Activated T-helper 1 cell treated with anti-CD3 and anti-CD28 coated beads, Interleukin-2, amount 50 U/mL, for 16 hours (primary cell): ENCODE measurements around the gene CDC37.
"Not testable (repeated sequence)": the region's sequence is repeated elsewhere in the genome, so short reads cannot be mapped to it uniquely, and the experiment has no call there.

ENCODE experiments used
- DNase-seq, 2 donors: peaks; one replicate each; pipeline ENCODE4 v3.0.0-alpha.2; 2020; ENCODE audit warnings: low read depth in 1 of 2, low spot score in 1 of 2

Gene CDC37

DNA sequence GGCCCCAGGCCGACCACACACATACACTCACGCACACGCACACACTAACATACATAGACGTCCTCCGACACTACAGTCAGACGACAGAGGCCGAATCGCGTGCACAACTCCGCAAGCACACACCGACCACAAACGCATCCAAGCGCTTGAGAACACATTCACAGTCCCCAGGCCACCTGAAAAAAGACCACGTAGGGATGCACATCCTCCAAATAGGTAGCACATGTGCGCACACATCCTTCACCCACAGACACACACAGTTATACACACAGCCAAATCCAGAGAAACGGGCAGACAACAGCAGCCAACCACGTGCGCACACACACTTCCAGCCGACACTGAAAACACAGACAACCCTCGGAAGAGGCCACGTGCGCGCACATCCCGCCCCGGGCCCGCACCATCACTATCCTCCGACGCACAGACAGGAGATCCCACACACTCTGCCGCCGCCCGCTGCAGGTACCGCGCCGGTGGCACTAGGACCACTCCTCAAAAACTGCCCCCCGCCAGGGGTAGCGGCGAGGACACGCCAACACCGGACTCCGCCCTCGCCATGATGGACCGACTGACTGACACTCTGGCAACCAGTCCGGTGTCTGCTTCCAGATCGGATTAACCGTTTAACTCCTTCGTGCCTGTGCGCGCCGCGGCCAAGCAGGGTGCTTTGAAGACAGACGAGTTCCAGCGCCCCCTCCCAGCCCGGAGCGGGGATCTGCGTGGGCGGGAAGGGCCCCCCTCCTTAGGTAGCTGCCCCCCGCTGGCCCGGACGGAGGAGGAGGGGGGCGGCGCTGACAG is 16.5 kb upstream of the CDC37 start:
- no peak for DNase-seq

DNA sequence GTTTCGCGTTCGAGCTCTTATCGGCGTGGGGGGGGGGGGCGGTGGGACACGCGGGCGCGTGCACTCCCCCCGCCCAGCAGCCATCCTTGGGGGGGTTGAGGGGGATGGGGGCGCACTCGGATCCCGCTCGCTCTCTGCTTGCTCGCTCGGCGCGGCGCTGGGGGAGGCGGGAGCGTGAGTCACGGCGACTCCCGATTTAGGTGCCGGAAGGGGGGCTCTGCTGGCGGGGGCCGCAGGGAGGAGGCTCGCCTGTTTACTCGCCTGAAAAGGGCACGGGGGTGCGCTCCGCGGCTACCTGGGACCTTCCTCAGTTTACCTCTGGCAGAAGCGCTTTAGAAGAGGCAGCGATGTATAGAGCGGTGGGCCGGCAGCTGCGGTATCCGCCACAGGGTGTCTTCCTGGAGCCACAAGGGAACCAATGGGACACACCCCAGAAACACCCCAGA is 15.9 kb upstream of the CDC37 start:
- no peak for DNase-seq

DNA sequence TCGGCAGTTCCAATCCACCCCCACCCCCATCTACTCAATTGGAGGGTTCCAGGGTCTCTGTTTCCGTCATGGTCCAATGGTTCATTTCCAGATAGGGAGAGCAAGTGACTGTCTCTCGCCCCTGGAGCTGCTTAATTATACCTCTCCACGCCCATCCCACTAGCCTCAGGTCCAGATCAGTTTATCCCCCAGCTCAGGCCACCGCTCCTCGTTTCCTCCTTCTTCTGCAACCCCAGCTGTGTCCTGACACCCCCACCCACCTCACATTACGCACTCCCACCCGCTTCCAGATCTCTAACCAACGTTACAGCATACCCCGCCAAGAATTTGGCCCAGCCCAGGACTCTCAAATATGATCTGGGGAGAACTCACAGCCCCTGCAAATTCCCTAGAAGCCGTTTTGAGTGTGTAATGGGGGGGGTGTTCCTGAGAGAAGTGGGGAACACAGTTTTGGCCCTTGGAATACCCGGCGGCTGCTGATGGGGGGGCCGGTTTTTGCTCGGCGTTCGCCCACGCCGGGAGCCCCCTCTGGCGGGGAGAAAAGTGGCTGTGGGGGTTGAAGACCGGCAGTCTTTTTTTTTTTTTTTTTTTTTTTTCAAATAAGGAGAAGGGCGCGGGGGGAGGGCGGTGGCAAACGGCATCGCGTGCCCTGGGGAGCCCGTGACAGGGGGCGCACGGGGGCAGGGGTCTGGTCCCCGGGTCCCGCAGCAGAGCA is 15.3 kb upstream of the CDC37 start:
- no peak for DNase-seq

DNA sequence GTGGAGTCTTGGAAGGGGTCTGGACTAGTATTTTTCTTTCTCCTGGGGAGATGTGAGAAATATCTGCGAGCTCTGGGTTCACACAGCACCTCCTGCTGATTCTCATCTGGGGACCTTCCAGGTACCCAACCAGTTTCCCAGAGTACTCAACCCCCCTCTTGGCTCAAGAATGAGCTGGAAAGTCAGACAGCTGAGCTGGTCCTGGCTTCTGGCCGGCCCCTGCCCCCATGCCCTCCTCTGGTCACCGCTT is 14.8 kb upstream of the CDC37 start:
- DNase-seq, result no peak

DNA sequence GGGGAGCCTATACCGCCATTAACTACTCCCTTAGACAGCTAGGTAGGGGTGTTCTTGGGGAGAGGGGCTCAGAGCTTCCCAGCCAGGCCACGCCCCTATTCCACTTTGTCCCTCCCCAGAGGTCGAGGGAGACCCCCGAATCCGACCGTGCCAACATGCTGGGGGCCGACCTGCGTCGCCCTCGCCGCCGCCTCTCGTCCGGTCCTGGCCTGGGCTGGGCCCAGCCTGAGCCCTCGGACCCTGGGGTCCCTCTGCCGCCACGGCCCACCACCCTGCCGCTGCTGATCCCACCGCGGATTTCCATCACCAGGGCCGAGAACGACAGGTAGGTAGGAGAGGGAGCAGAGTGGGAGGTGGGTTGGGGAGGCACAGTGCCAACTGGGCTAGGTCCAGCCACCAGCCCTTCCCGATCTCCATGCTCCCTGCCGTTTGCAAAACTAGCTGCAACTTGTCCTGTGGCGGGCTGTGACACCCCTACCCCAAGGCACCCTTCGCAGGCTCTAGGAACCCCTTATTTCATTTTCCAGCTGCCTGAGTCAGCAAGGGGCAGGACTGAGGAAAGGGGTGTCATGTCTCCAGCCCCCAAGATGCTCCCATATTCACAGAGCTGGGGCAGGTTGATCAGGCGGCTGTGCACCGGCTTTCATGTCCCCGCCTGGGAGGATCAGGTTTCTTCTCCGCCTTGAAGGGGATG is 14.3 kb upstream of the CDC37 start:
- no peak for DNase-seq

DNA sequence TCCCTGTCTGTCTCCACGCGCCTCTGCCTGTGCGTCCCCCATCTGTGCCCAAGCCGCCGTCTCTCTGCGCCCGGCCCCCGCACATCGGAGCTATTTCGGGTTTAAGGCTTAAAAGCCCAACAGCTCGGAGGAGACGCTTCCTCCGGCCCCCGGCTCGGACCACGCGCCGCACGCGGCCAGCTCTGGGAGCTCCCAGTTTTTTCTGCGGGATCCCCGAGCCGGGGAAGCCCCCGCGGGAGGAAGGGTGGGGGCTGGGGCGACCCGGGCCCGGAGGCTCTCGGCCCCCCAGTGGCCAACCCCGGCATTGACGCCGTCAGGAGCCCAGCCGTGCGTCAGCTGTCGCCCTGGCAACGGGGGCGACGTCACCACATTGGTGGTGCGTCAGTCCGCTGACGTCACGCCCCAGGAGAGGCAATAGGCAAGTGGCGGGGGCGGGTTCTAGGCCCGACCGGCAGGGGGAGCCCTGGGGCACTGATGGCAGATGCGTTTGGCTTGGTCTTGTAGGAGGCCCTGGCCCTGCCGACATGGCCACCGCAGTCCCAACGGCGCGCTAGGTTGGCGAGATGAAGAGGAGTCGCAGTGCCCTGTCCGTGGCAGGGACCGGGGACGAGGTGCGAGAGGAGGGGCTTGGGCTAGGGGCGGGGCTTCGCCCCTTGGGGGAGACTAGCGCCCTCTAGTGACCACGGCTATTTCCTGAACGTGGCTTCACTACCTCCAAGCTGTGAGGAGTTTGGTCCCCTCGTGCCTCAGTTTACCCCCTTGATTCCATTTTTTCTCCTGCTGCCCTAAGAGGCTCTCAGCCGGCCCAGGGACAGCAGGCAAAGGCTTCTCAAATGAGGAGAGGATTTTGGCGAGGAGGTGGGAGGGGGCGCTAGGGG is 13.3 kb upstream of the CDC37 start:
- peak; percentile 78 to 92 for DNase-seq

DNA sequence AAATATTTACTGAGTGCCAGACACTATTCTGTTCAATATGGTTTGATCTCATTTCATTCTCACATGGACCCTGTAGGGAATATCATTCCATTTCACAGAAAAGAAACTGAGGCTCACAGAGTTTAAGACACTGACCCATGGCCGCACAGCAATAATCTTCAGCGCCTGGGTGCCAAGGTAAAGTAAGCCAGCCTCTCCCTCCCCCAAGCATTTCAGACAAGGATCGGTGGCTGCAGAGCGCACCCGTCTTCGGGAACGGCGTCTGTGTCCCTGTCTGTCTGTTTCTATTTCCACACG is 12.7 kb upstream of the CDC37 start:
- no peak for DNase-seq

DNA sequence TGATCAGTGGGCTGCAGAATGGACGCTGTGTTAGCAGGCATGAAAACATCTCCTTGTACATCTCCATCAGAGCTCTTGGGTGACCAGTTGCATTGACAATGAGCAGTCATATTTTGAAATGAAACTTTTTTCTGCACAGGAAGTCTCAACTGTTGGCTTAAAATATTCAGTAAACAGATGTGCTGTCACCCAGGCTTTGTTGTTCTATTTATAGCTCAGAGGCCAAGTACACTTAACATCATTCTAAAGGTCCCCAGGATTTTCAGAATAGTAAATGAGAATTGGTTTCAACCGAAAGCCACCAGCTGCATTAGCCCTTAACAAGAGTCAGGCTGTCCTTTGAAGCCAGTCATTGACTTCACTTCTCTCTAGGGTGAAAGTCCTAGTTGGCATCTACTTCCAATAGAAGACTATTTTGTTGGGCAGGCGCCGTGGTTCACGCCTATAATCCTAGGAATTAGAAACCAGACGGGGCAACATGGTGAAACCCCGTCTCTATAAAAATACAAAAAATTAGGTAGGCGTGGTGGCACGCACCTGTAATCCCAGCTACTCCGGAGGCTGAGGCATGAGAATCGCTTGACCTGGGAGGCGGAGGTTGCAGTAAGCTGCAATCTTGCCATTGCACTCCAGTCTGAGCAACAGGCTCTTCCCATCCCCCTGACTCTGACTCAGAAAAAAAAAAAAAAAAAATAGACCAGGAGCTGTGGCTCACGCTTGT is 9.1 kb upstream of the CDC37 start:
- DNase-seq, result no peak

DNA sequence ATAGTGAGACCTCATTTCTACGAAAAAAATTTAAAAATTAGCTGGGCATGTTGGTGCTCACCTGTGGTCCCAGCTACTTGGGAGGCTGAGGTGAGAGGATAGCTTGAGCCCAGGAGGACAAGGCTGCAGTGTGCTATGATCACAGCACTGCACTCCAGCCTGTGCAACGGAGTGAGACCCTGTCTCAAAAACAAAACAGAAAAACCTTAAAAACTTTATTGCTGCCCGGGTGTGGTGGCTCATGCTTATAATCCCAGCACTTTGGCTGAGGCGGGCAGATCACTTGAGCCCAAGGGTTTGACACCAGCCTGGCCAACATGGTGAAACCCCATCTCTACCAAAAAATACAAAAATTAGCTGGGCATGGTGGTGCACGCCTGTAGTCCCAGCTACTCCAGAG is 7.9 kb upstream of the CDC37 start:
- not testable (repeated sequence) for DNase-seq

DNA sequence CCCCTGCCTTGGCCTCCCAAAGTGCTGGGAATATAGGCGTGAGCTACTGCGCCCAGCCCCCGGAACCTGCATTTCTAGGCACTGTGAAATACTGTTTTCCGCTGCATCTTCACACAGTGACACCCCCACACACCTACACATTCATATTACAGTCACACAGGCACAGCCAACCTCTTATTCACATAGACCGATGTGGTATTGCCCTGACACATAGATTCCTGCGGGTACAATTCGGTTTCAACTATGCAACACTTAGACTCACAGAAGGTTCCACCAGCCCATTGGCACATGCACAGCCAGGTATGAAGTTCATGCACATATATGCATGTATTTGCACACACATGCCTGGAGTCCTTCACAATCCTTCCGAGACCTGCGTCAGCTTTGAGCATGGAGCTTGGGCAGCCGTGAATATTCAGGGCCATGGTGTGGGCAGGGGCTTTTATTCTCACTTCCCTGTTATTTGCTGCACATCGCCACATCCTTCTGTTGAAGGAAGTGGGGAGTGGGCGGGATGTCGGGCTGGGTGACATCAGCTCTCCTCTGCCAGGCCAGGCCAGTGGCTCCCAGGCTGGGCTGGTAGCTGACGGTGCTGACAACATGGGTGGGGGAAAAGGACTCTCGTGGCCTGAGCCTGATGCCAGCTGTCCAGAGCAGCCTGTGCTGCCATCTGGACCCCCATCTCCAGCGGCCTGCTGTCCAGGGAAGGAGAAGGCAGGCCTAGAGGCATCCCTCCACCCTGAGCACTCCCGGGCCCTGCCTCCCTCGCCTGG is 5.4 kb upstream of the CDC37 start:
- no peak for DNase-seq

DNA sequence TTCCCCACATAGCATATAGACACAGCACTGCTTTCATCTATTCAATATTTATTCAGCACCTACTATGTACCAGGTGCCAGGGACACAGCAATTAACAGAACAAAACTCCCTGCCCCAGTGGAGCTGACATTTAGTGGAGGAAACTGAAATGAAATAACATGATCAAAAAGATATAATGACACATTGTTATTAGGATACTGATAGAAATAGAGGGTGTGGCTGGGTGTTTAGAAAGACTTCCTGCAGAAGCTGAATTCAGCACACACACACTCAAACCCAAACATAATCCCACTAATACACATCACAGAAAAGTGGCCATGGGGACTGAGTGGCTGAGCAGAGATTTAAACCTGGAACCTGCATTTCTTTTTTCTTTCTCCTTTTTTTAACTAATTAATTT is 3.8 kb upstream of the CDC37 start:
- no peak for DNase-seq

DNA sequence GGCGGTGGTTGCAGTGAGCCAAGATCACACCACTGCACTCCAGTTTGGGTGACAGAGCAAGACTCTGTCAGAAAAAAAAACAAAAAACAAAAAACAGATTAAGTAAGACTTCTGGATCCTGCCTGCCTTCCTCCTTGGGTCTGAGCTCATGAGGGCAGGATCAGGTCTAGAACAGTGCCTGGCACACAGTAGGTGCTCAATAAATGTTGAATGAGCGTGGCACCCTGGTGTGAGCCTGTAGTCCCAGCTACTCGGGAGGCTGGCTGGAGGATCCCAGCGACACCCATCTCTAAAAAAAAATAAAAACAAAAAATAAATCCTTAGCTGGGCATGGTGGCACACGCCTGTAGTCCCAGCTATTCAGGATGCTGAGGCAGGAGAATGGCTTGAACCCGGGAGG is 2.8 kb upstream of the CDC37 start:
- no peak for DNase-seq

DNA sequence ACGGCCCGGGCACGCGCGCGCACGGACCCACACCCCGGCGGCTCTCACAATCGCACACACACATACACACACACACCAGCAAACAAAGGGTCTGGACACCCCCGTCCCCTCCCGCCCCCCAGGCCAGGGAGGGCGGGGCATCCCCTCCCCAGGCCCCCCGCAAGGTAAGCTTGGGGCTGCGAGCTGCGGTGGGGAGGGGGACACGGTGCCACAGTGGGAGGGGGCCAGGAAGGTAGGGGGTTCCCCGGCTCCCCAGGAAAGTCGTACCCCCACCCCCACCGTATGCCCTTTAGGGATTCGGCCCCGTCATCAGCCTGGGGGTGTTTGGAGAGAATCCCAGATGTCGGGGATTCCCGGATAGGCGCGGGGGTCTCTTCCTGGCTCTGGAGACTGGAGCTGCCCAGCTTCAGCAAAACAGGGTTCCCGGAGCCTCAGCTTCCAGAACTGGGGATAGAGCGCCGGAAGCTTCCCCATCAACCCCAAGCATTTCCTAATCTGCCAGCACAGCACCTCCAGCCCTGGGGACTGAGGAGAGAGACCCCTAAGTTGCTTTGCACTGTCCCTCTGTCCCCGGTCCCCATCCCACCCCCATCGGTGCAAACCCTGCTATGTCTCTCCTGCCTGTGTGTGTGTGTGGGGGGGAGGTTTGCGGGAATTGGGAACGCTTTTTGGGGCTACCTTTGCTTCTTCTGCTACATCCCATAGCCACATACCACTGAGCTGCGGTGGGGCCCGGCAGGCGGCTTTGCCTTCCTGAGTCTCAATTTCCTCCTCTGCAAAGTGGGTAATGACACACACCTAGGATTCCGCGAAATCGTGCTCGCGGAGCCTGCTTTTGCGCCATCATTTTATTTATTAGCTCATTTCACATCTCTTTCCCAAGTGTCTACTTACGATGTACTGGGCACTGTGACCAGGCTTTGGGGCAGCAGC is 1.8 kb upstream of the CDC37 start:
- DNase-seq, result no peak

DNA sequence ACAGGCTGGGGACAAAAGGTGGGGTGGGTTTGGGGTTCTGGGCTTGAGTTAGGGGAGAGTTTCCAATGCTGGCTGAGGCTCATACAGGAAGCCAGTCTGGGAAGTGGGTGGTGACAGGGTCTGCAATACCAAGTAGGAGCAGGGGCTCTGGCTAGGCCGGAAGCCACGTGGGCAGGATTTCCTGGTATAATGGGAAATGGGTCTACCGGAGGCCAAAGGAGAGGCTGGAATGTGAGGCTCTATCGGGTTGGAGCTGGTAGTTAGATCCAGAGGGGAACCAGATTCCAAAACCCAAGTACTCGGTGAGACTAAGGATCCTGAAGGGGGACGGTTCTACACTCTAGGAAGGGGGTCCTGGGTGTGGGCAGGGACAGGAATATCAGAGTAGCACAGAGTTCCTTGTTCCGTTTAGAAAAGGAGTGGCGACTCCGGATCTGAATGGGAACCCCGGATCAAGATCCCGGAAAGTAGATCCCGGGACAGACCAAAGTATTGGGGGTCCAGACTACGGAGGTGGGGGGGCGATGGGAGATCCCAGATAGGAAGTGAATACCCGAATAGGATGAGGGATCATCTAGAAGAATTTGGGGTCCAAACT is 802 bp downstream of the CDC37 start:
- no peak for DNase-seq

DNA sequence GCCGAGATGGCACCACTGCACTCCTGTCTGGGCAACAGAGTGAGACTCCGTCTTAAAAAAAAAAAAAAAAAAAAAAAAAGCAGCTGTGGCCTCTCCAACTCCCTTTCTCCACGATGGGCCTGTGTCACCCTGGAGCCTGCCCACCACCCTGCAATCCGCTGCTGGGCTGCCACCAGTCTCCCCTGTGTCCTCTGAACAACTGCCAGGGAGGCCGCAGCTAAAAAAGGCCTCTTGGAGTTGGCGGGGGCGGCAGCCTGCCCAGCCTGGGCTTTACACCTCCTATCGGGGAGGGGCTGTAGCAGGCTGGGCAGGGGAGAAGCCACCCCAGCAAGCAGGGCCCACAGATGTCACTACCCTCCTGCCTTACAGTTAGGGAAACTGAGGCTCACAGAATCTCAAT is 3.5 kb downstream of the CDC37 start:
- no peak for DNase-seq

DNA sequence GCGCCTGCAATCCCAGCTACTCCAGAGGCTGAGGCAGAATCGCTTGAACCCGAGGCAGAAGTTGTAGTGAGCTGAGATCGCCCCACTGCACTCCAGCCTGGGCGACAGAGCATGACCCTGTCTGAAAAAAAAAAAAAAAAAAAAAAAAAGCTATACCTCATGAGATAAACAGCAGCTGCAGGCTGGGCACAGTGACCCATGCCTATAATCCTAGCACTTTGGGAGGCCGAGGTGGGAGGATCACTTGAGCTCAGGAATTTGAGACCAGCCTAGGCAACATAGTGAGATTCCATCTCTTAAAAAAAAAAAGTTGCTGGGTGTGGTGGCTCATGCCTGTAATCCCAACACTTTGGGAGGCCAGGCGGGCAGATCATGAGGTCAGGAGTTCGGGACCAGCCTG is 4.0 kb downstream of the CDC37 start:
- DNase-seq, result not testable (repeated sequence)

DNA sequence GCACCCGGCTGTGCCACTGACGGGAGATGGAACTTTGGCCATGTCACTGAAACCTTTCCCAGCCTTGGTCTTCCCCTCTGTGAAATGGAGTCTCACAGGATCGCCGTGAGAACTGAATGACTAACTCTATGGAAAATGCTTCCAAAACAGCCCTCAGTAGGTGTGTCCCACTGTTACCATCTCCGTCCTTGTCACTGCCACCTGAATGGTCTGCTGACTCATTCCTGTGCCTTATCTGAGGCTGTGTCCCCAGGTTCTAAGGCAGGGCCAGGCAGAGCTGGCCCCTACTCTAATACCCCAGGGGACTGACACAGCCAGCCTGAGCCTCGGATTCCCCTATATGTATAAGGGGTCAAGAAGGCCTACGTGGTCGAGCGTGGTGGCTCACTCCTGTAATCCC is 4.5 kb downstream of the CDC37 start:
- no peak for DNase-seq

DNA sequence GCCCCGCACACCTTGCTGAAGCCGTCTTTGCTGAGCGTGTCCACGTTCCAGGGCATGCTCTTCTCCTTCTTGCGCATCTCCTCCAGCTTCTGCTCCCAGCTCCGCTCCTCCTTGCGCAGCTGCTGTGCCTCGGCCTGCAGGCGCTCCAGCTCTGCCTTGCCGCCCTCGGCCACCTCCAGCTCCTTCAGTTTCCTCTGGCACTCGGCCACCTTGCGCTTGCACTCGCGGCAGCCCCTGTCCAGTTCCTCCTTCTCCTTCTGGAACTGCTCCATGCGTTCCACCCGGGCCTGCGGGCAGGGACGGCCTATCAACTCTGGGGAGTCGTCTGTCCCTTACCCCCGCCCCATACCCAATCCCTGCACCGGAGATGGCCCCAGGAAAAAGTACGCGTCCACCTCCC is 7.4 kb downstream of the CDC37 start:
- no peak for DNase-seq

DNA sequence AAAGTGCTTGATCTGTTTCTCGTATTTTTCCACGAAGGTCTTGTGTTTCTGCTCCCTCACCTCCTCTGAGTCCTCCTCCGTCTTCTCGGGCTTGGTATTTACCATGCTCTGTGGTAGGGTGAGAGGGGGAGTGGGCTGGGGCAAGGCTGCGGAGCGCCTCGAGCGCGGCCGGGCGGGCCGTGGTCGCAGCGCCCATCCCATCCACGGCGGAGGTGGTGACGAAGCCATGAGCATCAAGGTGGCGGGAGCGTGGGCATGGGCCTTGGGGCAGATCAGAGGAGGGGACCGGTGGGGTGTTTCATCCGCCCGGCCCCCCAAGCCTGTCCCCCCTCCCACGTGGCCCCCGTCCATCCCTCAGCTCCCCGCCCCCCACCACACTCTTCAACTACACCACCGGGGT is 7.9 kb downstream of the CDC37 start:
- no peak for DNase-seq
